Testis (tissue), 3 donors: Measurements from ENCODE around the gene ITPK1. TPM values are rescaled to one million over a fixed set of nuclear protein-coding genes. Genes with fewer than 3 reads are reported as not detected.

ENCODE experiments used
- DNase-seq: peaks from one replicate; pipeline ENCODE4 v3.0.0-alpha.2; 2019
- H3K27ac ChIP-seq, 2 donors: fragments of 200-600 bp; sonication (generic); one replicate each; pipeline ENCODE4 v1.5.1; 2019
- H3K27me3 ChIP-seq: fragments of 200-600 bp; sonication (generic); one replicate; pipeline ENCODE4 v1.5.1; 2019
- H3K36me3 ChIP-seq: fragments of 200-600 bp; sonication (generic); one replicate; pipeline ENCODE4 v1.5.1; 2017; ENCODE audit warnings: low read depth; ENCODE audit errors: missing control alignments
- H3K4me1 ChIP-seq: fragments of 200-600 bp; sonication (generic); one replicate; pipeline ENCODE4 v1.5.1; 2019
- H3K4me3 ChIP-seq, 2 donors: fragments of 200-600 bp; sonication (generic); one replicate each; pipeline ENCODE4 v1.5.1; 2017 to 2019
- H3K9me3 ChIP-seq: fragments of 200-600 bp; sonication (generic); one replicate; pipeline ENCODE4 v1.5.1; 2017
- POLR2A ChIP-seq: fragments of 450-650 bp; IDR thresholded peaks from one replicate; pipeline ENCODE4 v1.6.1; 2017; ENCODE audit warnings: antibody characterized with exemption, mild to moderate bottlenecking, moderate library complexity
- WGBS, 2 donors: methylation state at CpG; one replicate each; pipeline ENCODE4 v1.1.5; 2018; 5-methylcytosine and 5-hydroxymethylcytosine counted together
- intact Hi-C: fragments of 100-400 bp; cut with DNase I; formaldehyde crosslinking; loops from one replicate; pipeline ENCODE4 v1.15.1; 2023; ENCODE audit warnings: low total_unique reads
- polyA plus RNA-seq: library from polyadenylated mRNA; stranded (reverse); fragments of 350-450 nt; fragmentation: Illumina TruSeq; extraction: RNeasy Lipid Tissue Mini Kit (QIAGEN cat#74804); gene quantifications from one replicate; pipeline ENCODE4 v1.2.3, GENCODE V29; 2014; ENCODE audit warnings: low read depth, low replicate concordance; ENCODE audit not compliant: insufficient read depth
- total RNA-seq, 2 donors: library from RNA; depleted of rRNA; stranded (reverse); fragments of >200 nt; gene quantifications; one replicate each; pipeline ENCODE4 v1.2.3, GENCODE V29; 2016
- TF ChIP-seq, protein P1 (sequence below), 3 experiments: fragments of 450-650 bp in 2 of 3; fragments of 200-600 bp in 1 of 3; sonication (generic) in 1 of 3; IDR thresholded peaks; one replicate each; pipeline ENCODE4 v1.5.1; 2016 to 2019; ENCODE audit warnings: antibody characterized with exemption in 3 of 3, mild to moderate bottlenecking in 2 of 3, moderate library complexity in 1 of 3

Gene ITPK1
- total and polyA plus RNA-seq, 3 donors from 2014 or later = 78.3 to 92.5 (median 90.6) TPM

DNA sequence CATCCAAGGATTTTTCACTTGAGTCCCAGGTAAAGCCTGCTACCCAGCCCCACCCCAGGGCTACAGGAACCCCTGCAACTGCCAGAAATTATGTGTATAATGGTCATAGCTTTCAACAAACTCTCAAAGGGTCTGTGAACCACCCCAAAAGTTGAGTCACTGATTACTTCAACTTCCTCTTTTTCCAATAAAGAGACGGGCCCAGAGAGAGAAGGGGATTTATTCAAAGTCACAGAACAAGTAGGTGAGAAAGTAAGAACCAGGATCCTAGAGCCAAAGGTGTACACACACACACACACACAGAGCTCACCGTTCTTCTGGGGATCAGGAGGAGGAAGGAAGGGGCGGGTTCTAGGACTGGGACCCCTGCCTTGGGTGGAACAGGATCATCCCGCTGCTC, 4.8 kb upstream of the ITPK1 start:
- no peaks in the 10 kb centered on the region for H3K36me3 ChIP-seq
- intact Hi-C loops = no loop called here
- H3K27me3 ChIP-seq = no peaks in the 10 kb centered on the region
- H3K9me3 ChIP-seq = no peaks in the 10 kb centered on the region
- H3K4me3 ChIP-seq = no peak overlapping the region
- no peak for DNase-seq
- H3K4me1 ChIP-seq = peaks cover 8% of the 10 kb centered on the region
- TF ChIP-seq, protein P1, sequence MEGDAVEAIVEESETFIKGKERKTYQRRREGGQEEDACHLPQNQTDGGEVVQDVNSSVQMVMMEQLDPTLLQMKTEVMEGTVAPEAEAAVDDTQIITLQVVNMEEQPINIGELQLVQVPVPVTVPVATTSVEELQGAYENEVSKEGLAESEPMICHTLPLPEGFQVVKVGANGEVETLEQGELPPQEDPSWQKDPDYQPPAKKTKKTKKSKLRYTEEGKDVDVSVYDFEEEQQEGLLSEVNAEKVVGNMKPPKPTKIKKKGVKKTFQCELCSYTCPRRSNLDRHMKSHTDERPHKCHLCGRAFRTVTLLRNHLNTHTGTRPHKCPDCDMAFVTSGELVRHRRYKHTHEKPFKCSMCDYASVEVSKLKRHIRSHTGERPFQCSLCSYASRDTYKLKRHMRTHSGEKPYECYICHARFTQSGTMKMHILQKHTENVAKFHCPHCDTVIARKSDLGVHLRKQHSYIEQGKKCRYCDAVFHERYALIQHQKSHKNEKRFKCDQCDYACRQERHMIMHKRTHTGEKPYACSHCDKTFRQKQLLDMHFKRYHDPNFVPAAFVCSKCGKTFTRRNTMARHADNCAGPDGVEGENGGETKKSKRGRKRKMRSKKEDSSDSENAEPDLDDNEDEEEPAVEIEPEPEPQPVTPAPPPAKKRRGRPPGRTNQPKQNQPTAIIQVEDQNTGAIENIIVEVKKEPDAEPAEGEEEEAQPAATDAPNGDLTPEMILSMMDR (IDR thresholded peaks at IDR 0.05) = no peak
- TF ChIP-seq POLR2A = no peak
- H3K27ac ChIP-seq = no peak overlapping the region
- WGBS, 2 donors = 78 to 93% methylated on average over 4 of the region's 4 CpGs

DNA sequence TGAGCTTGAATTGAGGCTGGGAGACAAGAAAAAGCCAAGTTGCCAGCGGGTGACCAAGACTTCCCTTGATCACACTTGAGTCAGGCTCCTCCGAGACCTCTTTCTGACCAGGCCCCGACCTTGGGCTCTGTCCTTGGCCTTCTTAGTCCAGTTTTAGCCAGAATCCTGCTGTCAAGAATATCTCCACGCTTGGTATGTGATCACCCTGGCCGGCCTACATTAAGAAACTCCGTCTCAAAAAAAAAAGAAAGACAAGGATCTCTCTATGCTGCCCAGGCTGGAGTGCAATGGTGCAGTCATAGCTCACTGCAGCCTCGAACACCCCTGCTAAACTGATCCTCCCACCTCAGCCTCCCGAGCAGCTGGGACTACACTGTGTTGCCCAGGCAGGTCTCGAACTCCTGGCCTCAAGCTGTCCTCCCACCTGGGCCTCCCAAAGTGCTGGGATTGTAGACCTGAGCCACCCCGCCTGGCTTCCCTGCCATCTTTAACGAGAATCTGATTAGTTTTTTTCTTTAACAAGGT, 1.0 kb upstream of the ITPK1 start:
- peak overlapping the region; percentile 85 to 97 for H3K27ac ChIP-seq
- TF ChIP-seq, protein P1 (IDR thresholded peaks at IDR 0.05) = no peak
- no peak for TF ChIP-seq POLR2A
- intact Hi-C loops = loop anchor here (5.0 kb wide), 1 partner anchor 164 kb away; no protein-coding TSS in a partner anchor

GRCh38 chr14:93115069-93115820, 480 bp downstream of the ITPK1 start:
- Histone ChIP-seq H3K4me3 (peak overlapping the region; percentile 71 to 82), H3K27me3 (no peaks in the 10 kb centered on the region), H3K27ac (peak overlapping the region; percentile 81 to 97), H3K9me3 (no peaks in the 10 kb centered on the region), H3K4me1 (peaks cover 22% of the 10 kb centered on the region), H3K36me3 (no peaks in the 10 kb centered on the region)
- peak; percentile 85 for DNase-seq
- WGBS, 2 donors = 1% methylated on average over 16 to 84 of the region's 99 CpGs
- intact Hi-C loops = loop anchor here (5.0 kb wide), 1 partner anchor 163 kb away; no protein-coding TSS in a partner anchor
- no peak for TF ChIP-seq POLR2A
- TF ChIP-seq, protein P1 (IDR thresholded peaks at IDR 0.05) = no peak

More for the DNA sequence above, 1.0 kb upstream of the ITPK1 start:
- peaks cover 22% of the 10 kb centered on the region for H3K4me1 ChIP-seq
- no peaks in the 10 kb centered on the region for H3K36me3 ChIP-seq
- DNase-seq = no peak
- H3K9me3 ChIP-seq = no peaks in the 10 kb centered on the region
- peak overlapping the region; percentile 64 to 71 for H3K4me3 ChIP-seq
- 63 to 64% methylated on average over 9 to 11 of the region's 11 CpGs for WGBS, 2 donors
- no peaks in the 10 kb centered on the region for H3K27me3 ChIP-seq

GRCh38 chr14:93114713-93115068, 1.0 kb downstream of the ITPK1 start:
- peaks cover 22% of the 10 kb centered on the region for H3K4me1 ChIP-seq
- intact Hi-C loops = loop anchor here (5.0 kb wide), 1 partner anchor 162 kb away; no protein-coding TSS in a partner anchor
- H3K9me3 ChIP-seq = no peaks in the 10 kb centered on the region
- 0% methylated on average over 1 to 37 of the region's 38 CpGs for WGBS, 2 donors
- DNase-seq = no peak
- H3K36me3 ChIP-seq = no peaks in the 10 kb centered on the region
- H3K4me3 ChIP-seq = peak overlapping the region; percentile 71 to 82
- peak overlapping the region; percentile 81 to 97 for H3K27ac ChIP-seq
- no peak for TF ChIP-seq POLR2A
- TF ChIP-seq, protein P1 (IDR thresholded peaks at IDR 0.05) = no peak
- H3K27me3 ChIP-seq = no peaks in the 10 kb centered on the region
